ENCODE results near the gene THSD8.
A peak's percentile ranks its signal among the peaks of the same experiment; 100 is the strongest.

The THSD8 gene

DNA sequence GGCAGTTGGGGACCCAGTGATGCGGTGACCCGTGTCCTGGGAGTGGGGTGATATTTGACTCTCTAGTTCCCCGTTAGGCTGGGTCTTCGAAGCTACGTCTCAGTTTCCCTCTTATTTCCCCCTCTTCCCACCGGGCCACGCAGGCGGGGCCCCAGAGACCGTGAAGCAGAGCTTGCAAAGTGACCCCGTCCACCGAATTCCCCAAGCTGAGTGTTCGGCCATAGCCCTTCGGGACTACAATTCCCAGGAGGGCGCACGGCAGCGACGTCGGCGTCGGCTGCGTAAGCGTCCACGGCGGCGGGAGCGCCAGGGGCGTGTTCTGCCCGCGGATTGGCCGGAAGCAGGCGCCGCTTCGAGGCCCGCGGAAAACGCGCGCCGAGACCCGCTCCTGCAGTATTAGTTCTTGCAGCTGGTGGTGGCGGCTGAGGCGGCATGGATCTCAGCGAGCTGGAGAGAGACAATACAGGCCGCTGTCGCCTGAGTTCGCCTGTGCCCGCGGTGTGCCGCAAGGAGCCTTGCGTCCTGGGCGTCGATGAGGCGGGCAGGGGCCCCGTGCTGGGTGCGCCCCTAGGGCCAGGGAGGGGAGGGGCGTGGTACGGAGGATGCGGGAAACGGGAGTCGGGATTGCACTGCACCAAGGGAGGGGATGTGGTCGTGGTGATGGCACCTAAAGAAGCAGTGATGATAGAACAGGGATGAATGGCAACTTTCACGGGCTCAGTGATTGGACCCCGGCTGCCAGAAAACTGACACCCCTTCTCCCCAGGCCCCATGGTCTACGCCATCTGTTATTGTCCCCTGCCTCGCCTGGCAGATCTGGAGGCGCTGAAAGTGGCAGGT lies 4.6 kb downstream of the THSD8 start, which contains the start of gene RNASEH2A:
Gene RNASEH2A (plus strand): TSS at position 343 of the 840 bp plus-strand sequence. CDS start 90 bp downstream, at position 433.
- TF ChIP-seq, protein P1, sequence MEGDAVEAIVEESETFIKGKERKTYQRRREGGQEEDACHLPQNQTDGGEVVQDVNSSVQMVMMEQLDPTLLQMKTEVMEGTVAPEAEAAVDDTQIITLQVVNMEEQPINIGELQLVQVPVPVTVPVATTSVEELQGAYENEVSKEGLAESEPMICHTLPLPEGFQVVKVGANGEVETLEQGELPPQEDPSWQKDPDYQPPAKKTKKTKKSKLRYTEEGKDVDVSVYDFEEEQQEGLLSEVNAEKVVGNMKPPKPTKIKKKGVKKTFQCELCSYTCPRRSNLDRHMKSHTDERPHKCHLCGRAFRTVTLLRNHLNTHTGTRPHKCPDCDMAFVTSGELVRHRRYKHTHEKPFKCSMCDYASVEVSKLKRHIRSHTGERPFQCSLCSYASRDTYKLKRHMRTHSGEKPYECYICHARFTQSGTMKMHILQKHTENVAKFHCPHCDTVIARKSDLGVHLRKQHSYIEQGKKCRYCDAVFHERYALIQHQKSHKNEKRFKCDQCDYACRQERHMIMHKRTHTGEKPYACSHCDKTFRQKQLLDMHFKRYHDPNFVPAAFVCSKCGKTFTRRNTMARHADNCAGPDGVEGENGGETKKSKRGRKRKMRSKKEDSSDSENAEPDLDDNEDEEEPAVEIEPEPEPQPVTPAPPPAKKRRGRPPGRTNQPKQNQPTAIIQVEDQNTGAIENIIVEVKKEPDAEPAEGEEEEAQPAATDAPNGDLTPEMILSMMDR (IDR thresholded peaks at IDR 0.05) = no peak

DNA sequence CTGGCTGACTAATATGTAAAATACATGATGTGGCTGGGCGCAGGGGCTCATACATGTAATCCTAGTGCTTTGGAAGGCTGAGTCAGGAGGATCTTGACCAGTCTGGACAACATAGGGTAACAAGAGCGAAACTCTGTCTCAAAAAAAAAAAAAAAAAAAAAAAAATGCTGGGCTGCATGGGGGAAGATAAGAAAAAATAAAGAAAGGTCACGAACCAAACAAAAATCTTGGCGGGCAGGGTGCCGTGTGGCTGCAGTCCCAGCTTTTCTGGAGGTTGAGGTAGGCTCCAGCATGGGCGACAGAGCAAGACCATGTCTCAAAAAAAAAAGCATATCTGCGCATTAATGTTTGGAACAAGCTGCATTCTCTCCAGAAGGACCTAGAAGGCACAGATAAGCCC lies 13.2 kb downstream of the THSD8 start:
- TF ChIP-seq, protein P1 (IDR thresholded peaks at IDR 0.05) = no peak

DNA sequence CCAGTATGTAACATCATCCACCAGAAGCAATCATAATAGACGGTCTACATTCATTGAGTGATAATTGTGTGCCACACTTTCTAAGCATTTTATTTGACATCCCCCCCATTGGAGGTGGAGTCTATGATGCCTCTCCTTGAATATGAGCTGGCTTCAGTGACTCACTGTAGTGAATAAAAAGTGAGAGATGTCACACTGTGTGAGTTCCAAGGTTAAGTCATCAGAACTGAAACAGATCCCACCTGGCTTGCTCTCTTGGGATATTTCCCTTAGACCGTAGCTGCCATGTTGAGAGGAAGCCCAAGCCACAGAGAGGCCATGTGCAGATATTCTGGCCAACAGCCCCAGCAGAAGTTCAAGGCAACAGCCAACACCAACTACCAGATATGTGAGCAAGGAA lies 19.9 kb downstream of the THSD8 start:
- TF ChIP-seq, protein P1 (IDR thresholded peaks at IDR 0.05) = no peak

DNA sequence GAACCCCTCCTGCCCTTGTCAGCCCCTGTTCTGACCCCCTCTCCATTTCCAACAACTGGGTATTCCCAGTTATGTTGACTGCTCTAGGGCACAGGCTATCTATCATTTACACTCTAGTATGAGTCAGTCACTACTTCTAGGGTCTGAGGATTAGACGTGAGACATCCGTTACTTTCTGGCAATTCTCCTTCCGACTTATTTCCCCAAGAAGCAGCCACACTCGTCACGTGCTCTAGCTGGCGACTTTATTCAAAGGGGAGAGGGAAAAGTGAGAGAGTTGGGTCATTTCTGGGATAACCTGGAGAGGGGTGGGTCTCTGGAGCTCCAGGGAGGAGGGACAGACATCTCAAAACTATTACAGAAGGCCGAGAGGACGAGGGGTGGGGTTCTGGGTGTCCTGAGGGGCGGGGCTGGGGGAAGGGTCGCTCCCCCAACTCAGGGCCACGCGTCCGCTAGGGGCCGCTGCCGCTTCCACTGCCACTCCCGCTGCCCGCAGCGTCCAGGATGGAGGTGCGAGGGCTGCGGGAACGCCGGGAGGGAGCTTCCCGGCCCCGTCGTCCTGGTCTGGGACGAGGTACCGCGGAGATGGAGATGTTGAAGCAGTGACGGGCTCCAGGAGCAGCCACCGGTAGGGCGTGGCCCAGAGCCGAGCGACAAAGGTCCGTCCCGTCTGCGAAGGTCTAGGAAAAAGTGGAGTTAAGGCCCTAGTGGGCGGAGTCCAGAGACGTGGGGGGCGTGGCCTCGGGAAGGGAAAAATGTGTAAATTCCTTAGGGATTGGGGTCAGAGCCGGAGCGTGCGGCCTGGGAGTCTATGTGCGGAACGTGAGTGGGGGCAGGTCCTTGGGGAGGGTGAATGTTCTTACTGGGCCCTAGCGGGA lies 23.6 kb downstream of the THSD8 start:
- TF ChIP-seq, protein P1 (IDR thresholded peaks at IDR 0.05) = peak; percentile 51; the same call in 1 of the 2 replicates

DNA sequence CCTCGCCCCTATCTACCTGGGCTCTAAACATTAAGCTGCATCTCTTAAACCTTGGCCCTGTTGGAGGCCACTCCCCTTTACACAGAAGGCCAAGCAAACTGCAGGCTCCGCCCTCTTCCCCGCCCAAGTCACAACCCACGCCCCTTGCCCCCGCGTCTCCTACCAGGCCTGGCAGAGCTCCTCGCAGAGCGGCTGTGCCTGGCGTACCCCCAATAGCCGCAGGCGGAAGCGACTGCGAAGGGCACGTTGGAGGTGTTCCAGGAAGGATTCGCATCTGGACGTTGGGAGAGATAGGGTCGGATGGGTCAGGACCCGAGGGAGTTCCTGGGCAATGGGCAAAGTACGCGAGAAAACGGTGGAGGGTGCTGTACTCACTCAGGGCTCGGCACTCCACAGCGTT lies 26.6 kb downstream of the THSD8 start:
- TF ChIP-seq, protein P1 (IDR thresholded peaks at IDR 0.05) = no peak

DNA sequence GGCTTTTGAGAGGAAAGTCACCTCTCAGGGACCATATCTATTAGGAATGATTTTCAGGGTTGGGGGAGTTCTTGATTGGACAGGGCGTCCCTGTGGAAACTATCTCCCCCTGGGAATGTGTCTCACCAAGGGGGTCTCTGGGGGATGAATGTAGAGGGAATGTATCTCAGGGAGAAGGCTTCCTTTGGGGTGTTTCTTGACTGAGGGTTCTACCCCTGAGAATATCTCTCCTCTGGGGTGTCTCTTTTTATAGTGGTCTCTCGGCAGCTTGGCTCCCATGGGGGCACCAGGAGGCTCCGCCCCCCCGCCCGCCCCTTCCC lies 31.5 kb downstream of the THSD8 start:
- TF ChIP-seq, protein P1 (IDR thresholded peaks at IDR 0.05) = no peak

DNA sequence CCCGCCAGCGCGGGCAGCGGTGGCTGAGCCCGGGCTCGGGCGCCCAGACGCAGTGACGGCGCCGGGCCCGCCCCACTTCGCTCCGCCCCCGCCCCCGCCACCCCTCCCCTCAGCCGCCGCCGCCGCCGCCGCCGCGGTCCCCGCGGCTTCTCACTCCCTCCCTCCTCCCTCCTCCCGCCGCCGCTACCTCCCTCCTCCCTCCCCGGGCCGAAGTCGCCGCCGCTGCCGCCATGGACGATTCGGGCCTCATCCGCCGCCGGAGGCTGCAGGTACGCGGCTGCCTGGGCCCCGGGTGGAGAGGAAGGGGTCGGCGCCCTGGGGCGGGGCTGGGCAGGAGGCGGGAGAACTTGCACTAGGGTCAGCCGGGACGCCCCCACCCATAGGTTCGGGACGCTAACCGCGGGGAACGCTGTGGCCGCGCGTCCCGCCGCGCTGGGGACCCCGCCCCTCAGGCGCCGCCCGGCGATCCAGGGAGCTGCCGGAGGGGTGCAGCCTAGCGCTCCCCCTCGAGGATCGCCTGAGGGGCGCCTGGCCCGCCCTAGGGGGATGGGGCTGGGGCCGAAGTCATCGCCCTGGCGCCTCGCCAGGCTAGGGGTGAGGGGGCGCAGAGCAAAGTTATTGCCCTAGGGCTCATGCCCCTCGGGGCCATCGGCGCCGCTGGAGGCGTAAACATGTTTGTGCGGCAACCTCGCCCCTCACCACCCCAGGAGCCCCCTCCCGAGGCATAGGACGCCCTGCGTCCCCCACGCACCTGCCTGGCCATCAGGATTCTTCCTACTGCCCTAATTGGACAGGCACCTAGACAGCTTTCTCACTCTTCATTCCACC lies 32.1 kb downstream of the THSD8 start:
- TF ChIP-seq, protein P1 (IDR thresholded peaks at IDR 0.05) = no peak

All from LNCAP (cell line).